OCI-LY1 (cell line): ENCODE results near the gene MPP2.

Experiments
- EZH2 ChIP-seq: fragments of 200-600 bp; sonication (generic), shearing (Covaris generic); IDR thresholded peaks from 2 replicates; pipeline ENCODE4 v1.8.0; 2017; ENCODE audit warnings: borderline replicate concordance, mixed run types, mild to moderate bottlenecking, antibody characterized with exemption, low read length, moderate library complexity, mixed read lengths
- TF ChIP-seq, protein P1 (sequence below): fragments of 200-600 bp; sonication (generic), shearing (Covaris generic); IDR thresholded peaks from 2 replicates; pipeline ENCODE4 v1.5.1; 2017; ENCODE audit warnings: mild to moderate bottlenecking, antibody characterized with exemption, low read length, moderate library complexity, mixed read lengths

DNA sequence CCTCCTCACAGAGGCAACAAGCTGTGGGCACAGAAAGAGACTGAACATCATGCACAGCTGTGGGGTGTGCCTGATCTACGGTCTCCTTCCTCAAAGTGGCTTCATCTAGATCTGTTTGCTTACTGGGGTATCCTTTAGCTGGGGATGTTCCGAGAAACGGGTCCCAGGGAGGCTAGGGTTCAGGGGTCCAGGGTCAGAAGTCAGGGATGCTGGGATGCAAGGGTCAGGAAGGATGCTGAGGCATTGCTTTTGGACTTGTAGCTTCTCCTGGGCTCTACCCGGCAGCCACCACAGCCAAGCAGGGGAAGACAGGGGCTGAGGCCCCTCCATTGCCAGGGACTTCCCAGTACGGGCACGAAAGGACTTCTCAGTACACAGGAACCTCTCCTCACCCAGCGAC is 53.8 kb downstream of the MPP2 start:
- no peak for TF ChIP-seq EZH2
- TF ChIP-seq, protein P1, sequence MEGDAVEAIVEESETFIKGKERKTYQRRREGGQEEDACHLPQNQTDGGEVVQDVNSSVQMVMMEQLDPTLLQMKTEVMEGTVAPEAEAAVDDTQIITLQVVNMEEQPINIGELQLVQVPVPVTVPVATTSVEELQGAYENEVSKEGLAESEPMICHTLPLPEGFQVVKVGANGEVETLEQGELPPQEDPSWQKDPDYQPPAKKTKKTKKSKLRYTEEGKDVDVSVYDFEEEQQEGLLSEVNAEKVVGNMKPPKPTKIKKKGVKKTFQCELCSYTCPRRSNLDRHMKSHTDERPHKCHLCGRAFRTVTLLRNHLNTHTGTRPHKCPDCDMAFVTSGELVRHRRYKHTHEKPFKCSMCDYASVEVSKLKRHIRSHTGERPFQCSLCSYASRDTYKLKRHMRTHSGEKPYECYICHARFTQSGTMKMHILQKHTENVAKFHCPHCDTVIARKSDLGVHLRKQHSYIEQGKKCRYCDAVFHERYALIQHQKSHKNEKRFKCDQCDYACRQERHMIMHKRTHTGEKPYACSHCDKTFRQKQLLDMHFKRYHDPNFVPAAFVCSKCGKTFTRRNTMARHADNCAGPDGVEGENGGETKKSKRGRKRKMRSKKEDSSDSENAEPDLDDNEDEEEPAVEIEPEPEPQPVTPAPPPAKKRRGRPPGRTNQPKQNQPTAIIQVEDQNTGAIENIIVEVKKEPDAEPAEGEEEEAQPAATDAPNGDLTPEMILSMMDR: no peak
